ENCODE results near the gene PROX2. TPM values are rescaled to one million over a fixed set of nuclear protein-coding genes. Genes with fewer than 3 reads are reported as not detected.
A peak's percentile ranks its signal among the peaks of the same experiment; 100 is the strongest.

Gene PROX2
- total and polyA plus RNA-seq, 2 donors = 0.09 to 0.14 TPM

DNA sequence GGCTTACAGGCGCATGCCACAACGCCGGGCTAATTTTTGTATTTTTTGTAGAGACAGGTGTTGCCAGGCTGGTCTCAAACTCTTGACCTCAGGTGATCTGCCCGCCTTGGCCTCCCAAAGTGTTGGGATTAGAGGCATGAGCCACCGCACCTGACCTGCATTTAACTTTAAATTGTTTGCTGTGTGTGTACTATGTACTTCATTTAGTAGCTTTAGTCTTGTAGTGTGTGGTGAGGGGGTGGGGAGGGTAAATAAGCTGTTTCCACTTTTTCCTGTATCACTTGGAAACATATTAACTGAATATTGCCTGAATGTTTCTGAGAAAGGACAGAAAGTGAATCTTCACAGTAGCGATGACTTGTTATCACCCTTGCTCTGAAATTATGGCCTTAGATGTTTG, 14.3 kb upstream of the PROX2 start:
- Histone ChIP-seq H3K27me3 (ENCODE audit: control insufficient read depth in 2 of 2, insufficient read depth in 1 of 2, low read length in 1 of 2) (no peaks in the 10 kb centered on the region), H3K4me3 (ENCODE audit: low read length in 2 of 2) (no peak overlapping the region), H3K4me1 (ENCODE audit: control insufficient read depth in 2 of 2, insufficient read depth in 2 of 2, low read length in 2 of 2) (peaks cover 0 to 3% of the 10 kb centered on the region in 2 donors), H3K36me3 (ENCODE audit: control insufficient read depth in 2 of 2, insufficient read depth in 2 of 2, low read length in 1 of 2) (peaks cover 54 to 85% of the 10 kb centered on the region in 2 donors), H3K27ac (ENCODE audit: low read depth in 1 of 2, low read length in 1 of 2) (no peak overlapping the region), H3K9me3 (ENCODE audit: control insufficient read depth in 2 of 2, insufficient read depth in 1 of 2, low read length in 1 of 2) (no peaks in the 10 kb centered on the region)
- 99% methylated on average over 6 of the region's 6 CpGs for WGBS
- no peak for DNase-seq (ENCODE audit: low read depth in 6 of 9, low spot score in 9 of 9)

DNA sequence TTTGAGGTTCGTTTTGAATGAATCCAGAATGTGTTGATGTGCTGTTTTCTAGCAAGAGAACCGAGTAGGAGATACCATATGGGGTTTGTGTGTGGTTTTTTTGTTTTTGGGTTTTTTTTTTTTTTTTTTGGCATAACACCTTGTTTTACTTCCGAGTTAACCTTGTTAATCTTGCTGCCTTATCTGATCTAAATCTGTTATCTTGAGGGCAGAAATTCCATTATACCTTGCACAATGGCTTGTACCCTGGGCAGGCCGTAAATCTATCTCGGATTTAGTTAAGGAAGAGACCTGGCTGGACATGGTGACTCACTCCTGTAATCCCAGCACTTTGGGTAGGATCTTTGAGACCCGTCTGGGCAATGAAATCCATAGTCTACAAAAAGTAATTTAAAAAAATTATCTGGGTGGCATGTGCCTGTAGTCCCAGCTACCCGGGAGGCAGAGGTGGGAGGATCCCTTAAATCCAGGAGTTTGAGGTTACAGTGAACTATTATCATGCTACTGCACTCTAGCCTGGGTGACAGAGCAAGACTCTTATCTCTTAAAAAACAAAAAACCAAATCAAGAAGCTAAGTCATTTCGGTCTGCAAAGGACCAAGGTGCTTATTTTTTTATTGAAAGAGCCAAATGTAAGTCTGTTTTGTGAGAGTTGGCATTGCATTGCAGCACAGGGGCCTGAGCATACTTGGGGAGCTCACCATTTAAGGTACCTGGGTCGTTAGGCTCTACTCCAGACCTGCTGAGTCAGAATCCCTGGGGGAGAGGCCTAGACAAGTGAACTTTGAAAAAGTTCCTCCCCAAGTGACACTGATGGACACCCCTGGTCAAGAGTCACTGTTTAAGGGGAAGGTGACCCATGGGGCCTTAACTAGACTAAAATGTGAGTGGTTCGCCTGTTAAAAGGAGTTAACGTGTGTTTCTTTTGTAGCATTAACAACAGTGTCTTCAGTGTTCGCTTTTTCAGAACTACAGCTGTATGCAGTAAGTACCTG, 12.5 kb upstream of the PROX2 start:
- H3K36me3 ChIP-seq (ENCODE audit: control insufficient read depth in 2 of 2, insufficient read depth in 2 of 2, low read length in 1 of 2) = peaks cover 46 to 77% of the 10 kb centered on the region in 2 donors
- H3K27me3 ChIP-seq (ENCODE audit: control insufficient read depth in 2 of 2, insufficient read depth in 1 of 2, low read length in 1 of 2) = no peaks in the 10 kb centered on the region
- H3K4me3 ChIP-seq (ENCODE audit: low read length in 2 of 2) = no peak overlapping the region
- H3K4me1 ChIP-seq (ENCODE audit: control insufficient read depth in 2 of 2, insufficient read depth in 2 of 2, low read length in 2 of 2) = peaks cover 7 to 11% of the 10 kb centered on the region in 2 donors
- WGBS = 94% methylated on average over 12 of the region's 12 CpGs
- DNase-seq (ENCODE audit: low read depth in 6 of 9, low spot score in 9 of 9) = no peak
- no peak overlapping the region for H3K27ac ChIP-seq (ENCODE audit: low read depth in 1 of 2, low read length in 1 of 2)
- H3K9me3 ChIP-seq (ENCODE audit: control insufficient read depth in 2 of 2, insufficient read depth in 1 of 2, low read length in 1 of 2) = no peaks in the 10 kb centered on the region

DNA sequence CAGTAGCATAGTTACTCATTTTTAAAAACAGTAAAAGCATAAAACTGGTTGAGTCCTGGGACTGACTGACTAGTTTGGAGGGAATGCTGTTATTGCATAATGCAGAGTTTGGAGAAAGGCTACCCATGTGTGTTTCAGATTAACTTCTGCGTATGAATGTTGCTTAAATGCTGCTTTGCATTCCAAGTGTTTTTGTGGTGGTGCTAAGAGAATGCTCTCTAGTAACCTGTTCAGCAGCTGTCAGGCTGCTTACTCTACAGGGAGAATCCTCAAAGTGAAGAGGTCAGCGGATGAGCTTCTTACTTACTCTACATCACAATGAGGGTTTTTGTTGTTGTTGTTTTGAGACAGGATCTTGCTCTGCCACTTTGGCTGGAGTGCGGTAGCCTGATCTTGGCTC, 10.1 kb upstream of the PROX2 start:
- peaks cover 29 to 53% of the 10 kb centered on the region in 2 donors for H3K36me3 ChIP-seq (ENCODE audit: control insufficient read depth in 2 of 2, insufficient read depth in 2 of 2, low read length in 1 of 2)
- H3K27me3 ChIP-seq (ENCODE audit: control insufficient read depth in 2 of 2, insufficient read depth in 1 of 2, low read length in 1 of 2) = no peaks in the 10 kb centered on the region
- H3K9me3 ChIP-seq (ENCODE audit: control insufficient read depth in 2 of 2, insufficient read depth in 1 of 2, low read length in 1 of 2) = no peaks in the 10 kb centered on the region
- H3K4me3 ChIP-seq (ENCODE audit: low read length in 2 of 2) = no peak overlapping the region
- H3K4me1 ChIP-seq (ENCODE audit: control insufficient read depth in 2 of 2, insufficient read depth in 2 of 2, low read length in 2 of 2) = peaks cover 19 to 23% of the 10 kb centered on the region in 2 donors
- H3K27ac ChIP-seq (ENCODE audit: low read depth in 1 of 2, low read length in 1 of 2) = no peak overlapping the region
- WGBS = 95% methylated on average over 3 of the region's 3 CpGs
- DNase-seq (ENCODE audit: low read depth in 6 of 9, low spot score in 9 of 9) = no peak

DNA sequence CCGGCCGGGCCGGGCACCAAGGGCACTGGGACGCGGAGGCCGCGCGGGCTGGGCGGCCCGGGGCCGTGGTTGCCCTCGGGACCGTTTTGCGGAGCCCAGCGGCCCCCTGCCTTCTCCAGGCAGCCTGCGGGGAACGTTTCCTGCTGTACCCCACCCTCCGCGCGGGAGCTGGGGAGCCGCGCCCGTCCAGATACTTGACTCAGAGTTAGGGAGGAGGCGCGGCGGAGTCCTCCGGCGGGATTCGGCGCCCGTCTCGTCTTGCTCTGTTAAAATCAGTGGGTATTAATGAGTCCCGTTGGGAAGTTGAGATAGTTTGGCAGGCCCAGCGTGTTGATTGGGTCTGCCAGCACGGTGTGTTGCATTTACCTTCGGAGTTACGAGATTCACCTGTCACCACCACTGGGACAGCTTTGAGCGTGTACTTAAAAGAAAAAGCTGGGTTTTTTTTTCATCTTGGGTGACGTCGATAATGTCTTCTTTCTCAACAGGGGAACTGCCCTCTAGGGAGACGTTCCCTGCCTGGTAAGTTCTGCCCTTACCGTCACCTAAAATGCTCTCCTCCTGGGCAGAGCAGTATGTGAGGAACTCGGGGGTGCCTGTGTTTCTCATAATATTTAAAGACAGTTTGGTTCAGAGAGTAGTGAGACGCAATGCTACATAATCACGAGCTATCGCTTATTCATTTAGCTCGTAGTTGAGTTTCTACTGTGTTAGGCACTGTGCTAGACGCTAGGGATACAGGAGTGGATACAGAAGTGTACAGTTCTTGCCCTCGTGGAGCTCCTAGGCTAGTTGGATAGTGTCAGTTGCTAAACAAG, 6.4 kb upstream of the PROX2 start:
- 2% methylated on average over 49 of the region's 49 CpGs for WGBS
- Histone ChIP-seq H3K27ac (ENCODE audit: low read depth in 1 of 2, low read length in 1 of 2) (peak overlapping the region; percentile 79 to 98), H3K4me1 (ENCODE audit: control insufficient read depth in 2 of 2, insufficient read depth in 2 of 2, low read length in 2 of 2) (peaks cover 21 to 23% of the 10 kb centered on the region in 2 donors), H3K9me3 (ENCODE audit: control insufficient read depth in 2 of 2, insufficient read depth in 1 of 2, low read length in 1 of 2) (no peaks in the 10 kb centered on the region), H3K36me3 (ENCODE audit: control insufficient read depth in 2 of 2, insufficient read depth in 2 of 2, low read length in 1 of 2) (peaks cover 13 to 21% of the 10 kb centered on the region in 2 donors), H3K4me3 (ENCODE audit: low read length in 2 of 2) (peak overlapping the region; percentile 91 to 100), H3K27me3 (ENCODE audit: control insufficient read depth in 2 of 2, insufficient read depth in 1 of 2, low read length in 1 of 2) (no peaks in the 10 kb centered on the region)
- DNase-seq (ENCODE audit: low read depth in 6 of 9, low spot score in 9 of 9) = peak in 3 of 9 donors; percentile 42 to 76 (median 43)

GRCh38 chr14:74881431-74882102, 5.6 kb upstream of the PROX2 start, which contains the start of gene DLST:
DLST (plus strand) TSS chr14:74881916; CDS start chr14:74881954, 38 bp downstream.
- peaks cover 21 to 25% of the 10 kb centered on the region in 2 donors for H3K4me1 ChIP-seq (ENCODE audit: control insufficient read depth in 2 of 2, insufficient read depth in 2 of 2, low read length in 2 of 2)

GRCh38 chr14:74879427-74880182, 3.7 kb upstream of the PROX2 start:
- Histone ChIP-seq H3K4me3 (ENCODE audit: low read length in 2 of 2) (no peak overlapping the region), H3K9me3 (ENCODE audit: control insufficient read depth in 2 of 2, insufficient read depth in 1 of 2, low read length in 1 of 2) (no peaks in the 10 kb centered on the region), H3K36me3 (ENCODE audit: control insufficient read depth in 2 of 2, insufficient read depth in 2 of 2, low read length in 1 of 2) (peaks cover under 1 to 7% of the 10 kb centered on the region in 2 donors), H3K4me1 (ENCODE audit: control insufficient read depth in 2 of 2, insufficient read depth in 2 of 2, low read length in 2 of 2) (peaks cover 25 to 34% of the 10 kb centered on the region in 2 donors), H3K27ac (ENCODE audit: low read depth in 1 of 2, low read length in 1 of 2) (no peak overlapping the region), H3K27me3 (ENCODE audit: control insufficient read depth in 2 of 2, insufficient read depth in 1 of 2, low read length in 1 of 2) (no peaks in the 10 kb centered on the region)
- no peak for DNase-seq (ENCODE audit: low read depth in 6 of 9, low spot score in 9 of 9)
- WGBS = 98% methylated on average over 3 of the region's 3 CpGs

More at GRCh38 chr14:74881431-74882102, 5.6 kb upstream of the PROX2 start, which contains the start of gene DLST:
- peak within 1 kb of the TSS; percentile 91 to 100 for H3K4me3 ChIP-seq (ENCODE audit: low read length in 2 of 2)
- WGBS = under 1% methylated on average over 53 of the region's 53 CpGs
- peak within 1 kb of the TSS; percentile 79 to 98 for H3K27ac ChIP-seq (ENCODE audit: low read depth in 1 of 2, low read length in 1 of 2)
- peak; percentile 70 to 90 (median 80) for DNase-seq (ENCODE audit: low read depth in 6 of 9, low spot score in 9 of 9)
- H3K9me3 ChIP-seq (ENCODE audit: control insufficient read depth in 2 of 2, insufficient read depth in 1 of 2, low read length in 1 of 2) = no peaks in the 10 kb centered on the region
- H3K36me3 ChIP-seq (ENCODE audit: control insufficient read depth in 2 of 2, insufficient read depth in 2 of 2, low read length in 1 of 2) = peaks cover 13 to 19% of the 10 kb centered on the region in 2 donors
- no peaks in the 10 kb centered on the region for H3K27me3 ChIP-seq (ENCODE audit: control insufficient read depth in 2 of 2, insufficient read depth in 1 of 2, low read length in 1 of 2)

- 97% methylated on average over 5 of the region's 5 CpGs for WGBS
- peaks cover 4 to 11% of the 10 kb centered on the region in 2 donors for H3K4me1 ChIP-seq (ENCODE audit: control insufficient read depth in 2 of 2, insufficient read depth in 2 of 2, low read length in 2 of 2)
- H3K36me3 ChIP-seq (ENCODE audit: control insufficient read depth in 2 of 2, insufficient read depth in 2 of 2, low read length in 1 of 2) = no peaks in the 10 kb centered on the region
- no peaks in the 10 kb centered on the region for H3K27me3 ChIP-seq (ENCODE audit: control insufficient read depth in 2 of 2, insufficient read depth in 1 of 2, low read length in 1 of 2)
- no peak overlapping the region for H3K27ac ChIP-seq (ENCODE audit: low read depth in 1 of 2, low read length in 1 of 2)
- no peak overlapping the region for H3K4me3 ChIP-seq (ENCODE audit: low read length in 2 of 2)
- H3K9me3 ChIP-seq (ENCODE audit: control insufficient read depth in 2 of 2, insufficient read depth in 1 of 2, low read length in 1 of 2) = no peaks in the 10 kb centered on the region
- no peak for DNase-seq (ENCODE audit: low read depth in 6 of 9, low spot score in 9 of 9)
Observed at GRCh38 chr14:74875204-74875603, 741 bp downstream of the PROX2 start.

- no peaks in the 10 kb centered on the region for H3K9me3 ChIP-seq (ENCODE audit: control insufficient read depth in 2 of 2, insufficient read depth in 1 of 2, low read length in 1 of 2)
- no peak overlapping the region for H3K27ac ChIP-seq (ENCODE audit: low read depth in 1 of 2, low read length in 1 of 2)
- no peak for DNase-seq (ENCODE audit: low read depth in 6 of 9, low spot score in 9 of 9)
- 96% methylated on average over 4 of the region's 4 CpGs for WGBS
- no peaks in the 10 kb centered on the region for H3K27me3 ChIP-seq (ENCODE audit: control insufficient read depth in 2 of 2, insufficient read depth in 1 of 2, low read length in 1 of 2)
- H3K4me3 ChIP-seq (ENCODE audit: low read length in 2 of 2) = no peak overlapping the region
- no peaks in the 10 kb centered on the region for H3K36me3 ChIP-seq (ENCODE audit: control insufficient read depth in 2 of 2, insufficient read depth in 2 of 2, low read length in 1 of 2)
- peaks cover 4 to 18% of the 10 kb centered on the region in 2 donors for H3K4me1 ChIP-seq (ENCODE audit: control insufficient read depth in 2 of 2, insufficient read depth in 2 of 2, low read length in 2 of 2)
Observed at GRCh38 chr14:74871819-74872218, 4.1 kb downstream of the PROX2 start.
